OCI-LY7 (cell line): Measurements from ENCODE around the gene SETD4.

ENCODE experiments used
- CTCF ChIP-seq: fragments of 200-600 bp; sonication (generic); conservative IDR thresholded peaks from 2 replicates; pipeline ENCODE4 v1.5.1; 2014; ENCODE audit warnings: mild to moderate bottlenecking, antibody characterized with exemption, low read length, moderate library complexity, mixed read lengths
- EZH2phosphoT487 ChIP-seq: fragments of 200-600 bp; sonication (generic); IDR thresholded peaks from 2 replicates; pipeline ENCODE4 v1.6.1; 2018; ENCODE audit warnings: low read depth, borderline replicate concordance, mild to moderate bottlenecking, mixed run types, antibody characterized with exemption, low read length, moderate library complexity, mixed read lengths

- TF ChIP-seq CTCF (no peak), EZH2phosphoT487 (no peak)
Measured at GRCh38 chr21:36029309-36029708, 31.0 kb downstream of the SETD4 start.
